ENCODE measurements around the gene FAM171A1.
"Not testable (repeated sequence)": the region's sequence is repeated elsewhere in the genome, so short reads cannot be mapped to it uniquely, and the experiment has no call there.

FAM171A1 gene

GRCh38 chr10:15370856-15371701, at the start of gene FAM171A1:
FAM171A1 (minus strand) TSS chr10:15371289; CDS start chr10:15371052, 237 bp downstream.
- no peak for DNase-seq (ENCODE audit: low read depth)
- TF ChIP-seq CTCF (IDR thresholded peaks at IDR 0.05; ENCODE audit: low read depth, low read length, missing control alignments): no peak
- peak within 1 kb of the TSS; percentile 66 for H3K4me3 ChIP-seq (ENCODE audit: low read depth, low read length)

GRCh38 chr10:15420858-15421257, 49.8 kb upstream of the FAM171A1 start:
- in situ Hi-C loops (cut with HindIII; ENCODE audit: low sequenced_read_pairs): no loop called here
- no peak for TF ChIP-seq CTCF (IDR thresholded peaks at IDR 0.05; ENCODE audit: low read depth, low read length, missing control alignments)
- DNase-seq (ENCODE audit: low read depth): no peak
- H3K4me3 ChIP-seq (ENCODE audit: low read depth, low read length): no peak overlapping the region

More at GRCh38 chr10:15370856-15371701, at the start of gene FAM171A1:
- in situ Hi-C loops (cut with HindIII; ENCODE audit: low sequenced_read_pairs): no loop called here

- in situ Hi-C loops (cut with HindIII; ENCODE audit: low sequenced_read_pairs): no loop called here
- no peak overlapping the region for H3K4me3 ChIP-seq (ENCODE audit: low read depth, low read length)
- peak; percentile 82 for TF ChIP-seq CTCF (IDR thresholded peaks at IDR 0.05; ENCODE audit: low read depth, low read length, missing control alignments)
- peak; percentile 16 for DNase-seq (ENCODE audit: low read depth)
These were observed 48.3 kb upstream of the FAM171A1 start for GRCh38 chr10:15419279-15419874.

GRCh38 chr10:15416034-15416433, 44.9 kb upstream of the FAM171A1 start:
- H3K4me3 ChIP-seq (ENCODE audit: low read depth, low read length): no peak overlapping the region
- no peak for TF ChIP-seq CTCF (IDR thresholded peaks at IDR 0.05; ENCODE audit: low read depth, low read length, missing control alignments)
- no peak for DNase-seq (ENCODE audit: low read depth)
- in situ Hi-C loops (cut with HindIII; ENCODE audit: low sequenced_read_pairs): no loop called here

- in situ Hi-C loops (cut with HindIII; ENCODE audit: low sequenced_read_pairs): no loop called here
- no peak for TF ChIP-seq CTCF (IDR thresholded peaks at IDR 0.05; ENCODE audit: low read depth, low read length, missing control alignments)
- no peak for DNase-seq (ENCODE audit: low read depth)
- no peak overlapping the region for H3K4me3 ChIP-seq (ENCODE audit: low read depth, low read length)
These were observed 39.9 kb upstream of the FAM171A1 start for GRCh38 chr10:15411010-15411409.

- H3K4me3 ChIP-seq (ENCODE audit: low read depth, low read length); in situ Hi-C loops (cut with HindIII; ENCODE audit: low sequenced_read_pairs); DNase-seq (ENCODE audit: low read depth): not testable (repeated sequence)
These were observed 38.3 kb upstream of the FAM171A1 start for GRCh38 chr10:15409350-15409749.

GRCh38 chr10:15408557-15408956, 37.5 kb upstream of the FAM171A1 start:
- no peak overlapping the region for H3K4me3 ChIP-seq (ENCODE audit: low read depth, low read length)
- no peak for DNase-seq (ENCODE audit: low read depth)
- in situ Hi-C loops (cut with HindIII; ENCODE audit: low sequenced_read_pairs): no loop called here
- TF ChIP-seq CTCF (IDR thresholded peaks at IDR 0.05; ENCODE audit: low read depth, low read length, missing control alignments): no peak

All from astrocyte of the cerebellum (primary cell).